Progenitor cell of endocrine pancreas (in vitro differentiated cells): ENCODE data around the gene KLHL13. TPM values are rescaled to one million over a fixed set of nuclear protein-coding genes. Genes with fewer than 3 reads are reported as not detected.

Source experiments
- DNase-seq: peaks from one replicate; pipeline ENCODE4 v3.0.0; 2021; ENCODE audit warnings: low spot score; ENCODE audit not compliant: unreplicated experiment
- H3K27ac Mint-ChIP-seq: 2 replicates; pipeline ENCODE4 v1.8.0; 2021; ENCODE audit warnings: mild to moderate bottlenecking, moderate library complexity, mixed read lengths
- H3K27me3 Mint-ChIP-seq: 2 replicates; pipeline ENCODE4 v1.8.0; 2021; ENCODE audit warnings: mixed read lengths
- H3K36me3 Mint-ChIP-seq: 2 replicates; pipeline ENCODE4 v1.8.0; 2022; ENCODE audit warnings: mixed read lengths; ENCODE audit not compliant: insufficient read depth
- H3K4me1 Mint-ChIP-seq: 2 replicates; pipeline ENCODE4 v1.8.0; 2021; ENCODE audit warnings: low read depth, mixed read lengths
- H3K4me3 Mint-ChIP-seq: 2 replicates; pipeline ENCODE4 v1.8.0; 2021; ENCODE audit warnings: low read depth, mild to moderate bottlenecking, moderate library complexity, mixed read lengths
- H3K9me3 Mint-ChIP-seq: 2 replicates; pipeline ENCODE4 v1.8.0; 2021; ENCODE audit warnings: low read depth, mixed read lengths
- CTCF ChIP-seq: fragments of 200-600 bp; sonication (generic); IDR thresholded peaks from one replicate; pipeline ENCODE4 v1.5.0; 2021; ENCODE audit warnings: antibody characterized with exemption, mild to moderate bottlenecking; ENCODE audit not compliant: unreplicated experiment
- total RNA-seq: library from RNA; stranded (reverse); gene quantifications from 2 replicates; pipeline ENCODE4 v1.2.1, GENCODE V29; 2021

KLHL13 gene
- total RNA-seq, 1 donor from 2014 or later = 5.6 TPM

DNA sequence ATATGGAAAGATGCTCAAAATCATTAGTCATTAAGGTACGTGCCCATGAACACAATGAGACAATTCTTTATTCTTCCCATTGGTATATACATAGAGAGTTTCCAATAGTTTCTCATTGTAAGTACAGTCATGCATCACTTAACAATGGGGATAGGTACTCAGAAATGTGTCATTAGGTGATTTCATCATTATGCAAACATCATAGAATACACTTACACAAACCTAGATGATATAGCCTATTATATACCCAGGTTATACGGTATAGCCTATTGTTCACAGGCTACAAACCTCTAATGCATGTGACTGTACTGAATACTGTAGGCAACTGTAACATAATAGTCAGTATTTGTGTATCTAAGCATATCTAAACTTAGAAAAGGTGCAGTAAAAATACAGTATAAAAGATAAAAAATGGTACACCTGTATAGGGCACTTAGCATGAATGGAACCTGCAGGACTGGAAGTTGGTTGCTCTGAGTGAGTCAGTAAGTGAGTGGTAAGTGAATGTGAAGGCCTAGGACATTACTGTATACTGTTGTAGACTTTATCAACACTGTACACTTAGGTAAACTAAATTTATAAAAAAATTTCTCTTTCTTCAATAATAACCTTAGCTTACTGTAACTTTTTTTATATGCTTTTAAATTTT, 49.6 kb downstream of the KLHL13 start:
- H3K4me3 Mint-ChIP-seq = no peak overlapping the region
- H3K27ac Mint-ChIP-seq = no peak overlapping the region
- H3K36me3 Mint-ChIP-seq = peaks cover 2% of the 10 kb centered on the region
- no peaks in the 10 kb centered on the region for H3K4me1 Mint-ChIP-seq
- peaks cover 11% of the 10 kb centered on the region for H3K9me3 Mint-ChIP-seq
- no peak for DNase-seq
- no peak for TF ChIP-seq CTCF
- H3K27me3 Mint-ChIP-seq = no peaks in the 10 kb centered on the region

DNA sequence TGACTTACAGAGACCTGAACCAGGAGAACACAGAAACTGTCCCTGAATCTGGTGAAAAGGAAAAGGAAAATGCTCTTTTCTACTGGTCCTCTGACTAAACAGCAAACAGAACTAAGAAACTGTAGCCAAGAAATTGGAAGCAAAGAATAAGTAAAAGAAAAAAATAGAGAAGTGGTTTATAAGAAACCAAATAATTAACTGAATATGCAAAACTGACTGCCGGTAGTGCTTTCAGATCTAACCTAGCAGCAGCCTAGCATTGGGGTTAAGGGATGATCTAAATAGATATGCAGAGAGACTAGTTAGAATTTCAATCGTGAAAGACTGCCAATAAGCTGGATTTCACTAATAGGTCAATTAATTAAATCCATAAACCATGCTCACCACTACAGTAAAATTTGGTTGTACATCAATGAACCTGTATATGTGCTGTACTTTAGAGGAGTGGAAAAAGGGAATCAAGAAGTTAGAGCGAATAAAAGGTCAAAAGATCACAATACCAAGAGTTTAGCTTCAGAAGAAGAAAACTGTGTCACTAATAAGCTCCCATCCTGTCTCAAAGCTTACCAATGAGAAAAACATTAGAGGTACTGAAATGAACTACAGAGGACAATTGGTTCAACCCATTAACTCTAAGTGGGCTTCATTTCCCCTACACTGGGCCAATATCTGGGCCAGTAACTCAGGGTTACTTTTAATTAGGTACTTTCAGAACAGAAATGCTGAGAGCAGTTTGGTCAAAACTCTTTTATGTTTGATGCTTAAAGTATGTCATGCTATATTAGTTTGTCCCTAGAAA, 53.6 kb downstream of the KLHL13 start:
- Mint-ChIP-seq H3K36me3 (no peaks in the 10 kb centered on the region), H3K27ac (no peak overlapping the region), H3K4me3 (no peak overlapping the region), H3K9me3 (peaks cover 17% of the 10 kb centered on the region), H3K27me3 (no peaks in the 10 kb centered on the region), H3K4me1 (no peaks in the 10 kb centered on the region)
- DNase-seq = no peak
- TF ChIP-seq CTCF = no peak

DNA sequence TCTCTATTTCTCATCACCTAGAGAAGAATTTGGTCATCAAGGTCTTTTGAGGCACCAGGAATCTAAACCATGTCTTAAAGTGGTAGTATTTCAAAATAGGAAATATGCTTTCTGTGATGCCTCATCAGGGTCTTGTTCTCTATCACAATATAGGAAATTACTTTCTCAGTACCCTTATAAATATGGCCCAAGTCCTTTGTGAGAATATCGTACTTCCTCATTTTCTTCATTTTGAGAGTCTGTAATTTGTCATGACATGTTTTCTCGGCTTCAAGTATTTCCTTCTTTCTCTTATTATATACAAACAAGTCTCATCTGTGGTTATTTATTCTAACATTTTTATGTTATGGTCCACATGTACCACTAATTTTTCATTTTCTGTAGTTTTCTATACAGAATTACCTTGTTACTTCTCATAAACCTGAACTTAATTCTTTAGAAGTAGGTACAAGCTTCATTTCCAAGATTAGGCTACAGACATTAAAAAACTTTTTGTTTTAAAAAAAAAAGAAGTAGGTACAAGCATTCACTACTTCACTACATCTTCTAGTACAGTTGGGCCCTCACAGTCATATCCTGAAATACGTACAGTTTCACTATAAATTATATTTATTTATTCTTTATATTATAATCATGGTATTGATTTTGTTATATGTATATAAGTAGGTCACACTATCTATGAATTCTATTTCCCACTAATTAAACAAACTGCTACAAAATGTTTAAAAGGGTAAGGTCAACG, 54.4 kb downstream of the KLHL13 start:
- no peaks in the 10 kb centered on the region for H3K36me3 Mint-ChIP-seq
- no peaks in the 10 kb centered on the region for H3K27me3 Mint-ChIP-seq
- no peaks in the 10 kb centered on the region for H3K4me1 Mint-ChIP-seq
- no peak for DNase-seq
- no peak overlapping the region for H3K4me3 Mint-ChIP-seq
- no peak for TF ChIP-seq CTCF
- no peak overlapping the region for H3K27ac Mint-ChIP-seq
- H3K9me3 Mint-ChIP-seq = peaks cover 16% of the 10 kb centered on the region

DNA sequence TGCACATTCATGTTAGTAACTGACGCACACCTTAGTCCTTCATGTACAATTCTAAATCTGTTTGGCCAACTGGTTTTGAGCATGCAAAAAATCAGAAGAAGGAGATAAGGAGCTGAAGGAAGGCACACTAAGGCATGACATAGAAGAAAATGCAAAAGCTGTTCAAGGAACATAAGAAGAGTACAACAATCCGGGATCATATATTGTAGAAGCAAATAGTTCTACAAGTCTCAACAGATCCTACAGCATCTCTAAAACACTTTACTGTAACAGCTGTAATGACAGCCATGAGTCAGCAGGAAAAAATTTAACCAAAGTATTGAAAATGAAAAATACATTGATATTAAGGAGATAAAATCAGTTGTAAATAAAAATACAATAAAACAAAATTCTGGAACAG, 57.7 kb downstream of the KLHL13 start:
- Mint-ChIP-seq H3K9me3 (peaks cover 16% of the 10 kb centered on the region), H3K4me3 (no peak overlapping the region), H3K27me3 (no peaks in the 10 kb centered on the region), H3K36me3 (no peaks in the 10 kb centered on the region), H3K27ac (no peak overlapping the region), H3K4me1 (no peaks in the 10 kb centered on the region)
- no peak for TF ChIP-seq CTCF
- DNase-seq = no peak

- Mint-ChIP-seq H3K27ac (no peak overlapping the region), H3K36me3 (peaks cover 1% of the 10 kb centered on the region), H3K4me1 (no peaks in the 10 kb centered on the region), H3K9me3 (peaks cover 14% of the 10 kb centered on the region), H3K4me3 (no peak overlapping the region), H3K27me3 (no peaks in the 10 kb centered on the region)
- no peak for TF ChIP-seq CTCF
- DNase-seq = no peak
Measured at GRCh38 chrX:118056870-118057269, 59.7 kb downstream of the KLHL13 start.
